Activated T-cell treated with anti-CD3 and anti-CD28 coated beads, Interleukin-2, amount 50 U/mL, for 72 hours (primary cell): ENCODE results near the gene ERN1. TPM values are rescaled to one million over a fixed set of nuclear protein-coding genes. Genes with fewer than 3 reads are reported as not detected.
"Not testable (repeated sequence)": the region's sequence is repeated elsewhere in the genome, so short reads cannot be mapped to it uniquely, and the experiment has no call there.

Experiments used
- ATAC-seq, 2 donors: fragments of 150-1000 bp; cut with Tn5 transposase; replicated peaks in 1 of 2; 2 replicates each; pipeline ENCODE4 v1.10.0; 2021; ENCODE audit warnings: moderate library complexity in 2 of 2, mild to moderate bottlenecking in 1 of 2
- DNase-seq, 2 donors: peaks; one replicate each; pipeline ENCODE4 v3.0.0; 2021 to 2022; ENCODE audit warnings: mixed read lengths in 1 of 2
- H3K27ac Mint-ChIP-seq: one replicate; pipeline ENCODE4 v1.8.0; 2022; ENCODE audit warnings: mild to moderate bottlenecking, moderate library complexity, mixed read lengths
- H3K27me3 Mint-ChIP-seq: one replicate; pipeline ENCODE4 v1.8.0; 2022; ENCODE audit warnings: low read depth, mixed read lengths
- H3K36me3 Mint-ChIP-seq, 2 donors: one replicate each; pipeline ENCODE4 v1.8.0; 2022; ENCODE audit warnings: mixed read lengths in 2 of 2, mild to moderate bottlenecking in 1 of 2; ENCODE audit not compliant: insufficient read depth in 2 of 2
- H3K4me1 Mint-ChIP-seq: one replicate; pipeline ENCODE4 v1.8.0; 2022; ENCODE audit warnings: low read depth, mixed read lengths
- H3K4me3 Mint-ChIP-seq, 2 donors: one replicate each; pipeline ENCODE4 v1.8.0; 2022; ENCODE audit warnings: mild to moderate bottlenecking in 2 of 2, mixed read lengths in 2 of 2, moderate library complexity in 2 of 2
- H3K9me3 Mint-ChIP-seq, 2 donors: one replicate each; pipeline ENCODE4 v1.8.0; 2022; ENCODE audit warnings: mixed read lengths in 2 of 2
- total RNA-seq, 2 donors: library from RNA; stranded (reverse); gene quantifications; one replicate each; pipeline ENCODE4 v1.2.3, GENCODE V29; 2022

Gene ERN1
- total RNA-seq, 2 donors from 2014 or later = 58.1 to 98.3 TPM

GRCh38 chr17:64125937-64126336 lies 4.0 kb downstream of the ERN1 start:
- peaks cover 5 to 13% of the 10 kb centered on the region in 2 donors for H3K36me3 Mint-ChIP-seq
- peak overlapping the region; percentile 88 for H3K27ac Mint-ChIP-seq
- DNase-seq (no peak), ATAC-seq (no peak)
- no peaks in the 10 kb centered on the region for H3K9me3 Mint-ChIP-seq
- H3K27me3 Mint-ChIP-seq = no peaks in the 10 kb centered on the region
- H3K4me3 Mint-ChIP-seq = peak overlapping the region; percentile 15 to 94
- H3K4me1 Mint-ChIP-seq = peaks cover 71% of the 10 kb centered on the region

- H3K9me3 Mint-ChIP-seq = no peaks in the 10 kb centered on the region
- H3K36me3 Mint-ChIP-seq = peaks cover 7 to 14% of the 10 kb centered on the region in 2 donors
- H3K27me3 Mint-ChIP-seq = no peaks in the 10 kb centered on the region
- peaks cover 77% of the 10 kb centered on the region for H3K4me1 Mint-ChIP-seq
- peak overlapping the region in 1 of 2 donors; percentile 39 for H3K4me3 Mint-ChIP-seq
- ATAC-seq (no peak), DNase-seq (no peak)
- H3K27ac Mint-ChIP-seq = peak overlapping the region; percentile 58
Observed at GRCh38 chr17:64124609-64125008, 5.3 kb downstream of the ERN1 start.

- H3K4me3 Mint-ChIP-seq = peak overlapping the region in 1 of 2 donors; percentile 45
- peak overlapping the region; percentile 24 for H3K27ac Mint-ChIP-seq
- ATAC-seq (no peak), DNase-seq (no peak)
- no peaks in the 10 kb centered on the region for H3K9me3 Mint-ChIP-seq
- peaks cover 7 to 10% of the 10 kb centered on the region in 2 donors for H3K36me3 Mint-ChIP-seq
- no peaks in the 10 kb centered on the region for H3K27me3 Mint-ChIP-seq
- H3K4me1 Mint-ChIP-seq = peaks cover 79% of the 10 kb centered on the region
Observed at GRCh38 chr17:64123114-64123513, 6.8 kb downstream of the ERN1 start.

GRCh38 chr17:64120972-64121786 lies 8.8 kb downstream of the ERN1 start:
- peaks cover 4 to 10% of the 10 kb centered on the region in 2 donors for H3K36me3 Mint-ChIP-seq
- DNase-seq (peak; percentile 47 to 51), ATAC-seq (peak; percentile 68 to 71)
- H3K27ac Mint-ChIP-seq = peak overlapping the region; percentile 91
- peak overlapping the region; percentile 76 to 82 for H3K4me3 Mint-ChIP-seq
- H3K9me3 Mint-ChIP-seq, H3K27me3 Mint-ChIP-seq: not testable (repeated sequence)
- peaks cover 80% of the 10 kb centered on the region for H3K4me1 Mint-ChIP-seq

- H3K9me3 Mint-ChIP-seq = no peaks in the 10 kb centered on the region
- peaks cover 80% of the 10 kb centered on the region for H3K4me1 Mint-ChIP-seq
- H3K27me3 Mint-ChIP-seq = no peaks in the 10 kb centered on the region
- H3K4me3 Mint-ChIP-seq = peak overlapping the region; percentile 76 to 82
- peak overlapping the region; percentile 91 for H3K27ac Mint-ChIP-seq
- DNase-seq = peak in 1 of 2 donors; percentile 13
- ATAC-seq = peak; percentile 60 to 65
- H3K36me3 Mint-ChIP-seq = peaks cover 4 to 7% of the 10 kb centered on the region in 2 donors
Observed at GRCh38 chr17:64120159-64120810, 9.7 kb downstream of the ERN1 start.

- peak overlapping the region; percentile 47 for H3K27ac Mint-ChIP-seq
- DNase-seq = no peak
- peaks cover 4 to 6% of the 10 kb centered on the region in 2 donors for H3K36me3 Mint-ChIP-seq
- peaks cover 85% of the 10 kb centered on the region for H3K4me1 Mint-ChIP-seq
- ATAC-seq = no peak
- H3K27me3 Mint-ChIP-seq = no peaks in the 10 kb centered on the region
- H3K9me3 Mint-ChIP-seq = no peaks in the 10 kb centered on the region
- H3K4me3 Mint-ChIP-seq = peak overlapping the region; percentile 22 to 42
Observed at GRCh38 chr17:64117981-64118979, 11.7 kb downstream of the ERN1 start.

GRCh38 chr17:64115822-64116534 lies 14.0 kb downstream of the ERN1 start:
- DNase-seq = no peak
- peak; percentile 48 to 52 for ATAC-seq
- H3K4me1 Mint-ChIP-seq = peaks cover 66% of the 10 kb centered on the region
- H3K36me3 Mint-ChIP-seq = peaks cover 6 to 9% of the 10 kb centered on the region in 2 donors
- H3K27me3 Mint-ChIP-seq = no peaks in the 10 kb centered on the region
- peak overlapping the region; percentile 90 for H3K27ac Mint-ChIP-seq
- H3K9me3 Mint-ChIP-seq = no peaks in the 10 kb centered on the region
- H3K4me3 Mint-ChIP-seq = peak overlapping the region; percentile 62 to 84

- H3K4me3 Mint-ChIP-seq = peak overlapping the region; percentile 62 to 84
- H3K4me1 Mint-ChIP-seq = peaks cover 58% of the 10 kb centered on the region
- no peaks in the 10 kb centered on the region for H3K27me3 Mint-ChIP-seq
- peak overlapping the region; percentile 86 for H3K27ac Mint-ChIP-seq
- no peak for ATAC-seq
- H3K36me3 Mint-ChIP-seq = peaks cover 5 to 7% of the 10 kb centered on the region in 2 donors
- H3K9me3 Mint-ChIP-seq = no peaks in the 10 kb centered on the region
- DNase-seq = no peak
Observed at GRCh38 chr17:64115043-64115698, 14.8 kb downstream of the ERN1 start.

GRCh38 chr17:64113006-64113405 lies 16.9 kb downstream of the ERN1 start:
- ATAC-seq (no peak), DNase-seq (no peak)
- Mint-ChIP-seq H3K9me3 (no peaks in the 10 kb centered on the region), H3K36me3 (peaks cover 4 to 7% of the 10 kb centered on the region in 2 donors), H3K27ac (no peak overlapping the region), H3K4me3 (no peak overlapping the region), H3K27me3 (no peaks in the 10 kb centered on the region), H3K4me1 (peaks cover 58% of the 10 kb centered on the region)

- ATAC-seq (no peak), DNase-seq (no peak)
- Mint-ChIP-seq H3K27me3 (no peaks in the 10 kb centered on the region), H3K4me3 (no peak overlapping the region), H3K27ac (peak overlapping the region; percentile 75), H3K9me3 (no peaks in the 10 kb centered on the region), H3K36me3 (peaks cover 4 to 7% of the 10 kb centered on the region in 2 donors), H3K4me1 (peaks cover 59% of the 10 kb centered on the region)
Observed at GRCh38 chr17:64111831-64112230, 18.1 kb downstream of the ERN1 start.

- no peak for ATAC-seq
- DNase-seq = no peak
- peak overlapping the region; percentile 48 for H3K27ac Mint-ChIP-seq
- peaks cover 58% of the 10 kb centered on the region for H3K4me1 Mint-ChIP-seq
- no peak overlapping the region for H3K4me3 Mint-ChIP-seq
- H3K9me3 Mint-ChIP-seq = no peaks in the 10 kb centered on the region
- H3K27me3 Mint-ChIP-seq = no peaks in the 10 kb centered on the region
- H3K36me3 Mint-ChIP-seq = peaks cover 4 to 7% of the 10 kb centered on the region in 2 donors
Observed at GRCh38 chr17:64110379-64111152, 19.4 kb downstream of the ERN1 start.
